GM23248 (cell line): ENCODE measurements around the gene TEX28.

Source experiments
- EZH2 ChIP-seq: fragments of 200-600 bp; sonication (generic); IDR thresholded peaks from 2 replicates; pipeline ENCODE4 v1.6.1; 2018; ENCODE audit warnings: antibody characterized with exemption, mild to moderate bottlenecking; ENCODE audit not compliant: insufficient read depth, poor library complexity, severe bottlenecking
- EZH2phosphoT487 ChIP-seq: fragments of 200-600 bp; sonication (generic); IDR thresholded peaks from 2 replicates; pipeline ENCODE4 v1.6.1; 2018; ENCODE audit warnings: antibody characterized with exemption, moderate library complexity, mild to moderate bottlenecking, low read depth; ENCODE audit not compliant: insufficient read depth

DNA sequence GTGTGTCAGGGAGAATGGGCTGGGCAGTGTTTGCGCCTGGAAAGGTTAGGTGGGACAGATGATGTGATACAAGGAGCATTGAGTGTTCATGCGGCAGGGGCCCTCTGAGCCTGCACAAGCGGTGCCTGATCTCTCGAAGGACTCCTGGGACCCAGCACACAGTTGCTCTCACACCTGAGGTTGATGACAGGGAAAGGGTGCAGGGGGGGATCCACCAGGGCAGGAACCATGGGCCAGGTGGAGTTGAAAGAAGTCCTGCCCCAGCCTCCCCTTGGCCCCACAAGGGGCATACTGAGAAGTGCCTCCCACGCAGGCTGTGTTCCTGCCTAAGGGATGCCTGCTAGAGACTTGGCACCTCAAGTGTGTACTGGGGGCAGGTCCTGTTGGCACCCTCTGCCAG, 33.7 kb upstream of the TEX28 start:
- TF ChIP-seq EZH2 (no peak), EZH2phosphoT487 (no peak)
